ENCODE data around the gene ZFAND2A.
"Not testable (repeated sequence)": the region's sequence is repeated elsewhere in the genome, so short reads cannot be mapped to it uniquely, and the experiment has no call there.

ZFAND2A gene

DNA sequence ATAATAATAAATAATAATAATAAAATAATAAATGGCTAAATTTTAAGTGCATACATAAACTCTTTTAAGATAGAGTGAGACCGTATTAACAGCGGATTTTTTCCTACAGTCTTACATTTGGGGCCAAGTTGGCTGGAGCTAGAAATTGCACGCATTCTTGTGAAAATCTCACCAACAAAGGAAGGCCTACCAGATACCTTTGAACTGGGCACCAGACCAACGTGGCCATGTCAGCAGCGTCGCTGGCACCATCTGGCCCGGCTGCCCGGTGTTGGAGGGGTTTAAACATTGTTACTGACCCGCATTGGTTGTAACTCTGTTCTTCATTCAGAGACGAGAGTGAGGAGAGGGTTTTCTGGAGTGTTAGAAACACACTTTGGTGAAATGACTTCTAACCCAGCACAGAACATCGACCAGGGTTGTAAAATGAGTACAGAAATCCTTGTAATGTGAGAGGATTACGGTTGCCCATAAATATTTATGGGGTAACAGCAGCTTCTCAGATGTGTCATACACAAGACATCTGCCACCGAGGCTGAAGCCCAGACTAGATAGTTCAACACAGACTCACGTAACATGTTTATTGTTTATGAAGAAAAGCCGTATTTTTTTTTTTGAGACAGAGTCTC is 38.1 kb upstream of the ZFAND2A start:
- H3K4me1 ChIP-seq: no peaks in the 10 kb centered on the region
- TF ChIP-seq, protein P1, sequence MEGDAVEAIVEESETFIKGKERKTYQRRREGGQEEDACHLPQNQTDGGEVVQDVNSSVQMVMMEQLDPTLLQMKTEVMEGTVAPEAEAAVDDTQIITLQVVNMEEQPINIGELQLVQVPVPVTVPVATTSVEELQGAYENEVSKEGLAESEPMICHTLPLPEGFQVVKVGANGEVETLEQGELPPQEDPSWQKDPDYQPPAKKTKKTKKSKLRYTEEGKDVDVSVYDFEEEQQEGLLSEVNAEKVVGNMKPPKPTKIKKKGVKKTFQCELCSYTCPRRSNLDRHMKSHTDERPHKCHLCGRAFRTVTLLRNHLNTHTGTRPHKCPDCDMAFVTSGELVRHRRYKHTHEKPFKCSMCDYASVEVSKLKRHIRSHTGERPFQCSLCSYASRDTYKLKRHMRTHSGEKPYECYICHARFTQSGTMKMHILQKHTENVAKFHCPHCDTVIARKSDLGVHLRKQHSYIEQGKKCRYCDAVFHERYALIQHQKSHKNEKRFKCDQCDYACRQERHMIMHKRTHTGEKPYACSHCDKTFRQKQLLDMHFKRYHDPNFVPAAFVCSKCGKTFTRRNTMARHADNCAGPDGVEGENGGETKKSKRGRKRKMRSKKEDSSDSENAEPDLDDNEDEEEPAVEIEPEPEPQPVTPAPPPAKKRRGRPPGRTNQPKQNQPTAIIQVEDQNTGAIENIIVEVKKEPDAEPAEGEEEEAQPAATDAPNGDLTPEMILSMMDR (IDR thresholded peaks at IDR 0.05; ENCODE audit: low read depth, low read length): no peak
- DNase-seq: no peak
- H3K9me3 ChIP-seq: no peaks in the 10 kb centered on the region
- no peak overlapping the region for H3K4me3 ChIP-seq (ENCODE audit: low read depth, low read length)
- H3K27me3 ChIP-seq: peaks cover 78% of the 10 kb centered on the region
- H3K36me3 ChIP-seq: no peaks in the 10 kb centered on the region

GRCh38 chr7:1196950-1197349 is 37.0 kb upstream of the ZFAND2A start:
- Histone ChIP-seq H3K4me3 (ENCODE audit: low read depth, low read length) (no peak overlapping the region), H3K27me3 (peaks cover 85% of the 10 kb centered on the region), H3K4me1 (no peaks in the 10 kb centered on the region), H3K36me3 (no peaks in the 10 kb centered on the region), H3K9me3 (no peaks in the 10 kb centered on the region)
- TF ChIP-seq, protein P1 (IDR thresholded peaks at IDR 0.05; ENCODE audit: low read depth, low read length): no peak
- no peak for DNase-seq

GRCh38 chr7:1196441-1196840 is 36.4 kb upstream of the ZFAND2A start:
- not testable (repeated sequence) for H3K4me1 ChIP-seq; H3K36me3 ChIP-seq; DNase-seq; H3K9me3 ChIP-seq; H3K4me3 ChIP-seq (ENCODE audit: low read depth, low read length)
- H3K27me3 ChIP-seq: peaks cover 85% of the 10 kb centered on the region

DNA sequence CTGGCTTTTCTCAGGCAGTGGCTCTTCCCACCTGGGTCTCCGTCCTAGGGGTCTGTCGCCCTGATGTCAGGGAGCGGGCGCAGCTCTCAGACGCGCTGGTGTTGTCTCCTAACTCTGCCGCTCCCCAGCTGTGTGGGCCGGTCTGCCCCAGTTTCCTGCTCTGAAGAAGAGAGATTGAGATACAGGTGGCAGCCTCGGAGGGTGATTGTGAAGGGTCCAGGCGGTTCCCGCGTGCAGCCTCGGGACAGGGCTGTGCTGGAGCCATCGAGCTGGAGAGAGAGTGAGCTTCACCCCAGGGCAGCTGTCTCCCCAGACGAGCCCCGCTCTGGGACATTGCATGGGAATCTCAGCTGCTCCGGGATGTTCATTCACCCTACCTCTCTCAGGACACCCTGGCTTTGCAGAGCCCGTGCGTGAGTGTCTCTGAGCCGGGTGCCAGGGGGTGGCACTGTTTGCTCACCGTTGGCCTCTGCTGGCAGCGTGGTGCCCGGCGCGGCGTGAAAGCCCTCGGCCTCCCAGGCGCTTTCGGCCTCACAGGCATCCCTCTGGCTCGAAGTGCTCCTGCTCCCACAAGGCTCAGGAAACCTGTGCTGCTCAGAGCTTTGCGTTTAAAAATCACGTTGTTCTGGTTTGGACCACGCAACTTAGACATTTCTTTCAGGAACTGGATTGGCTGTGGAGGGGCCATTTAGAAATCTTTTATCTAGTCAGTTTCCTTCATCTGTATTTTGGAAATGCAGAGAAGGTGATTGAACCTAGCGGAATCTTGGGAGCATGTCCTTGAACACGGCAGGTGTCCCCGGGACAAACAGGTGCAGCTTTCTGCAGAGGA is 33.8 kb upstream of the ZFAND2A start:
- no peaks in the 10 kb centered on the region for H3K36me3 ChIP-seq
- peaks cover 82% of the 10 kb centered on the region for H3K27me3 ChIP-seq
- no peaks in the 10 kb centered on the region for H3K9me3 ChIP-seq
- no peak overlapping the region for H3K4me3 ChIP-seq (ENCODE audit: low read depth, low read length)
- no peaks in the 10 kb centered on the region for H3K4me1 ChIP-seq
- DNase-seq: peak; percentile 60
- TF ChIP-seq, protein P1 (IDR thresholded peaks at IDR 0.05; ENCODE audit: low read depth, low read length): peak; percentile 47

GRCh38 chr7:1192171-1192676 is 32.2 kb upstream of the ZFAND2A start:
- TF ChIP-seq, protein P1 (IDR thresholded peaks at IDR 0.05; ENCODE audit: low read depth, low read length): no peak
- DNase-seq: no peak

DNA sequence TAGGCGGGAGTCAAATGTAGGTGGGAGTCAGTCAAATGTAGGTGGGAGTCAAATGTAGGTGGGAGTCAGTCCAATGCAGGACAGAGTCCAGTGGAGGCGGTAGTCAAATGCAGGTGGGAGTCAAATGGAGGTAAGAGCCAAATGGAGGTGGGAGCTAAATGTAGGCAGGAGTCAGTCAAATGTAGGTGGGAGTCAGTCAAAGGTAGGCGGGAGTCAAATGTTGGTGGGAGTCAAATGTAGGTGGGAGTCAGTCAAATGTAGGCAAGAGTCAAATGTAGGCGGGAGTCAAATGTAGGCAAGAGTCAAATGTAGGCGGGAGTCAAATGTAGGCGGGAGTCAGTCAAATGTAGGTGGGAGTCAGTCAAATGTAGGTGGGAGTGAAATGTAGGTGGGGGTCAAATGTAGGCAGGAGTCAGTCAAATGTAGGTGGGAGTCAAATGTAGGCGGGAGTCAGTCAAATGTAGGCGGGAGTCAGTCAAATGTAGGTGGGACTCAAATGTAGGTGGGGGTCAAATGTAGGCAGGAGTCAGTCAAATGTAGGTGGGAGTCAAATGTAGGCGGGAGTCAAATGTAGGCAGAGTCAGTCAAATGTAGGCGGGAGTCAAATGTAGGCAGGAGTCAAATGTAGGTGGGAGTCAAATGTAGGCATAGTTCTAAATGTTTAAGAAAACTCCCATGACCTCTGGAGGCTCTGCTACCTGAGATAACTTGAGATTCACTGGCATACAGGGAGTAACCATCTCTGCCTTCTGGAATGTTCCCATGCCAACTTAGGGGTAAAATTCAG is 30.2 kb upstream of the ZFAND2A start:
- TF ChIP-seq, protein P1 (IDR thresholded peaks at IDR 0.05; ENCODE audit: low read depth, low read length): no peak
- H3K36me3 ChIP-seq: no peaks in the 10 kb centered on the region
- H3K4me1 ChIP-seq: no peaks in the 10 kb centered on the region
- DNase-seq: no peak
- no peaks in the 10 kb centered on the region for H3K9me3 ChIP-seq
- H3K27me3 ChIP-seq: peaks cover 92% of the 10 kb centered on the region
- H3K4me3 ChIP-seq (ENCODE audit: low read depth, low read length): no peak overlapping the region

More at GRCh38 chr7:1192171-1192676, 32.2 kb upstream of the ZFAND2A start:
- H3K4me1 ChIP-seq: no peaks in the 10 kb centered on the region
- H3K36me3 ChIP-seq: no peaks in the 10 kb centered on the region
- no peaks in the 10 kb centered on the region for H3K9me3 ChIP-seq
- H3K27me3 ChIP-seq: peaks cover 82% of the 10 kb centered on the region
- no peak overlapping the region for H3K4me3 ChIP-seq (ENCODE audit: low read depth, low read length)
